Suprapubic skin (tissue), 4 donors: ENCODE results near the gene OIT3.
"Not testable (repeated sequence)": the region's sequence is repeated elsewhere in the genome, so short reads cannot be mapped to it uniquely, and the experiment has no call there.

Experiments
- EP300 ChIP-seq: sonication (generic); formaldehyde crosslinking; IDR thresholded peaks from one replicate; pipeline ENCODE4 v1.6.1; 2017; ENCODE audit warnings: antibody characterized with exemption
- POLR2A ChIP-seq, 2 donors: fragments of 450-650 bp; IDR thresholded peaks; one replicate each; pipeline ENCODE4 v1.6.1; 2017; ENCODE audit warnings: antibody characterized with exemption in 2 of 2, mild to moderate bottlenecking in 2 of 2, moderate library complexity in 2 of 2
- POLR2AphosphoS5 ChIP-seq, 3 donors: sonication (generic); formaldehyde crosslinking; IDR thresholded peaks; one replicate each; pipeline ENCODE4 v1.6.1; 2017; ENCODE audit warnings: antibody characterized with exemption in 3 of 3
- TF ChIP-seq, protein P1 (sequence below), 2 donors: fragments of 200-600 bp in 1 of 2; fragments of 450-650 bp in 1 of 2; sonication (generic) in 1 of 2; IDR thresholded peaks; one replicate each; pipeline ENCODE4 v1.5.1; 2016 to 2019; ENCODE audit warnings: antibody characterized with exemption in 2 of 2, mild to moderate bottlenecking in 1 of 2, moderate library complexity in 1 of 2

DNA sequence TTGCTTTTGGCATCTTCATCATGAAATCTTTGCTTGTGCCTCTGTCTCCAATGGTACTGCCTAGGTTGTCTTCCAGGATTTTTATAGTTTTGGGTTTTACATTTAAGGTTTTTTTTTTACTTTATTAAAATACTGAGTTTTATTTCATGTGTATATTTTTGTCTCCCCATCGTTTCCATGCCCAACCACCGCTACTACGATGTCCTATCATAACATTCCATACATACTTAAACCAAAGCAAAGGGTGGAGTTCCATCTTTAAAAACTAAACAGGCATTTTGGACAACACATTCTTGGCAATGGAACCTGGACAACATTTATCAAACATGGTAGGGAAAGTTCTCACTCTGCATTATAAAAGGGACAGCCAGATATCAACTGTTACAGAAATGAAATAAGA is 23.7 kb downstream of the OIT3 start:
- TF ChIP-seq, protein P1, sequence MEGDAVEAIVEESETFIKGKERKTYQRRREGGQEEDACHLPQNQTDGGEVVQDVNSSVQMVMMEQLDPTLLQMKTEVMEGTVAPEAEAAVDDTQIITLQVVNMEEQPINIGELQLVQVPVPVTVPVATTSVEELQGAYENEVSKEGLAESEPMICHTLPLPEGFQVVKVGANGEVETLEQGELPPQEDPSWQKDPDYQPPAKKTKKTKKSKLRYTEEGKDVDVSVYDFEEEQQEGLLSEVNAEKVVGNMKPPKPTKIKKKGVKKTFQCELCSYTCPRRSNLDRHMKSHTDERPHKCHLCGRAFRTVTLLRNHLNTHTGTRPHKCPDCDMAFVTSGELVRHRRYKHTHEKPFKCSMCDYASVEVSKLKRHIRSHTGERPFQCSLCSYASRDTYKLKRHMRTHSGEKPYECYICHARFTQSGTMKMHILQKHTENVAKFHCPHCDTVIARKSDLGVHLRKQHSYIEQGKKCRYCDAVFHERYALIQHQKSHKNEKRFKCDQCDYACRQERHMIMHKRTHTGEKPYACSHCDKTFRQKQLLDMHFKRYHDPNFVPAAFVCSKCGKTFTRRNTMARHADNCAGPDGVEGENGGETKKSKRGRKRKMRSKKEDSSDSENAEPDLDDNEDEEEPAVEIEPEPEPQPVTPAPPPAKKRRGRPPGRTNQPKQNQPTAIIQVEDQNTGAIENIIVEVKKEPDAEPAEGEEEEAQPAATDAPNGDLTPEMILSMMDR (IDR thresholded peaks at IDR 0.05), result not testable (repeated sequence)
- not testable (repeated sequence) for TF ChIP-seq POLR2A (IDR thresholded peaks at IDR 0.05); POLR2AphosphoS5 (IDR thresholded peaks at IDR 0.05); EP300
